Activated CD4-positive, alpha-beta T cell treated with anti-CD3 and anti-CD28 coated beads, Interleukin-2, amount 10 ng/mL, durations not matched to agents 7 days and 5 days (primary cell): ENCODE measurements around the gene PCSK7. TPM values are rescaled to one million over a fixed set of nuclear protein-coding genes. Genes with fewer than 3 reads are reported as not detected.
"Not testable (repeated sequence)": the region's sequence is repeated elsewhere in the genome, so short reads cannot be mapped to it uniquely, and the experiment has no call there.

Source experiments
- CTCF ChIA-PET: fragments of 350-600 bp; sonication (Branson Sonifier 250); formaldehyde crosslinking; loops from one replicate; lab custom pipeline; 2021; ENCODE audit warnings: antibody characterized with exemption; lab: Charles Lee
- POLR2A ChIA-PET: fragments of 350-600 bp; sonication (Branson Sonifier 250); formaldehyde crosslinking; loops from one replicate; lab custom pipeline; 2021; ENCODE audit warnings: antibody characterized with exemption; lab: Charles Lee
- DNase-seq: peaks from one replicate; pipeline ENCODE4 v3.0.0-alpha.2; 2020
- H3K27ac Mint-ChIP-seq: one replicate; pipeline ENCODE4 v1.8.0; 2021; ENCODE audit warnings: mild to moderate bottlenecking, moderate library complexity, mixed read lengths
- H3K27me3 Mint-ChIP-seq: one replicate; pipeline ENCODE4 v1.8.0; 2021; ENCODE audit warnings: mixed read lengths
- H3K36me3 Mint-ChIP-seq: one replicate; pipeline ENCODE4 v1.8.0; 2021; ENCODE audit warnings: low read depth, mixed read lengths
- H3K4me1 Mint-ChIP-seq: one replicate; pipeline ENCODE4 v1.8.0; 2021; ENCODE audit warnings: mixed read lengths
- H3K4me3 Mint-ChIP-seq: one replicate; pipeline ENCODE4 v1.8.0; 2021; ENCODE audit warnings: mild to moderate bottlenecking, moderate library complexity, mixed read lengths
- H3K9me3 Mint-ChIP-seq: one replicate; pipeline ENCODE4 v1.8.0; 2021; ENCODE audit warnings: mixed read lengths
- total RNA-seq, 2 experiments: library from RNA; stranded (reverse); gene quantifications; one replicate each; pipeline ENCODE4 v1.2.3, GENCODE V29; 2021

Gene PCSK7
- total RNA-seq: 100 to 1,000 TPM; 187 to 224 TPM

- H3K4me1 Mint-ChIP-seq: peaks cover 50% of the 10 kb centered on the region
Observed at GRCh38 chr11:117231842-117232091, at the start of gene PCSK7. TSS of gene PCSK7 (minus strand) at chr11:117232073. CDS start at chr11:117229844, 2,229 bp downstream.

GRCh38 chr11:117281159-117281558 lies 49.3 kb upstream of the PCSK7 start:
- no peaks in the 10 kb centered on the region for H3K27me3 Mint-ChIP-seq
- H3K9me3 Mint-ChIP-seq: no peaks in the 10 kb centered on the region
- peaks cover 30% of the 10 kb centered on the region for H3K36me3 Mint-ChIP-seq
- ChIA-PET POLR2A (no interaction called here), CTCF (no interaction called here)
- no peak overlapping the region for H3K27ac Mint-ChIP-seq
- no peak for DNase-seq
- H3K4me1 Mint-ChIP-seq: peaks cover 21% of the 10 kb centered on the region
- H3K4me3 Mint-ChIP-seq: no peak overlapping the region

More at GRCh38 chr11:117231842-117232091, at the start of gene PCSK7:
- CTCF ChIA-PET: interaction anchor here (0.8 to 2.3 kb wide), 13 partner anchors 8 to 489 kb away, joined by 3 to 11 read pairs (median 3); no protein-coding TSS in a partner anchor
- H3K9me3 Mint-ChIP-seq: no peaks in the 10 kb centered on the region
- peak; percentile 66 for DNase-seq
- H3K27ac Mint-ChIP-seq: peak within 1 kb of the TSS; percentile 100
- POLR2A ChIA-PET: interaction anchor here (0.9 kb wide), 1 partner anchor 87 kb away, joined by 5 read pairs; no protein-coding TSS in a partner anchor
- peak within 1 kb of the TSS; percentile 98 for H3K4me3 Mint-ChIP-seq
- peaks cover 45% of the 10 kb centered on the region for H3K36me3 Mint-ChIP-seq
- H3K27me3 Mint-ChIP-seq: no peaks in the 10 kb centered on the region

GRCh38 chr11:117279711-117280376 lies 48.0 kb upstream of the PCSK7 start:
- DNase-seq: no peak
- Mint-ChIP-seq H3K4me1 (peaks cover 32% of the 10 kb centered on the region), H3K4me3 (peak overlapping the region; percentile 50), H3K27ac (peak overlapping the region; percentile 89), H3K36me3 (peaks cover 27% of the 10 kb centered on the region), H3K9me3 (no peaks in the 10 kb centered on the region), H3K27me3 (no peaks in the 10 kb centered on the region)
- ChIA-PET POLR2A (no interaction called here), CTCF (no interaction called here)

GRCh38 chr11:117278347-117278746 lies 46.5 kb upstream of the PCSK7 start:
- ChIA-PET POLR2A (no interaction called here), CTCF (no interaction called here)
- H3K36me3 Mint-ChIP-seq: peaks cover 32% of the 10 kb centered on the region
- H3K4me1 Mint-ChIP-seq: peaks cover 33% of the 10 kb centered on the region
- no peak overlapping the region for H3K4me3 Mint-ChIP-seq
- peaks cover 4% of the 10 kb centered on the region for H3K9me3 Mint-ChIP-seq
- H3K27ac Mint-ChIP-seq: no peak overlapping the region
- DNase-seq: no peak
- H3K27me3 Mint-ChIP-seq: no peaks in the 10 kb centered on the region

- Mint-ChIP-seq H3K27ac (no peak overlapping the region), H3K9me3 (peaks cover 7% of the 10 kb centered on the region), H3K4me1 (peaks cover 14% of the 10 kb centered on the region), H3K36me3 (peaks cover 16% of the 10 kb centered on the region), H3K4me3 (no peak overlapping the region), H3K27me3 (no peaks in the 10 kb centered on the region)
- ChIA-PET CTCF (interaction anchor here (0.6 to 1.3 kb wide), 2 partner anchors 10 to 19 kb away, joined by 3 read pairs; no protein-coding TSS in a partner anchor), POLR2A (no interaction called here)
- DNase-seq: no peak
Observed at GRCh38 chr11:117273550-117274289, 41.8 kb upstream of the PCSK7 start.

- H3K4me3 Mint-ChIP-seq, H3K9me3 Mint-ChIP-seq, H3K27me3 Mint-ChIP-seq, POLR2A ChIA-PET, H3K27ac Mint-ChIP-seq, DNase-seq: not testable (repeated sequence)
- CTCF ChIA-PET: interaction anchor here (0.7 to 1.1 kb wide), 2 partner anchors 14 to 1198 kb away, joined by 5 read pairs; no protein-coding TSS in a partner anchor
- Mint-ChIP-seq H3K36me3 (peaks cover 16% of the 10 kb centered on the region), H3K4me1 (peaks cover 13% of the 10 kb centered on the region)
Observed at GRCh38 chr11:117272175-117272574, 40.3 kb upstream of the PCSK7 start.

GRCh38 chr11:117271208-117271607 lies 39.3 kb upstream of the PCSK7 start:
- ChIA-PET CTCF (no interaction called here), POLR2A (no interaction called here)
- no peaks in the 10 kb centered on the region for H3K27me3 Mint-ChIP-seq
- peaks cover 7% of the 10 kb centered on the region for H3K9me3 Mint-ChIP-seq
- H3K4me3 Mint-ChIP-seq: no peak overlapping the region
- peaks cover 18% of the 10 kb centered on the region for H3K36me3 Mint-ChIP-seq
- DNase-seq: no peak
- H3K27ac Mint-ChIP-seq: no peak overlapping the region
- H3K4me1 Mint-ChIP-seq: peaks cover 13% of the 10 kb centered on the region

GRCh38 chr11:117269856-117270255 lies 38.0 kb upstream of the PCSK7 start:
- no peaks in the 10 kb centered on the region for H3K27me3 Mint-ChIP-seq
- DNase-seq: no peak
- POLR2A ChIA-PET: no interaction called here
- no peak overlapping the region for H3K27ac Mint-ChIP-seq
- peaks cover 7% of the 10 kb centered on the region for H3K9me3 Mint-ChIP-seq
- peaks cover 2% of the 10 kb centered on the region for H3K4me1 Mint-ChIP-seq
- H3K4me3 Mint-ChIP-seq: no peak overlapping the region
- CTCF ChIA-PET: no interaction called here
- peaks cover 13% of the 10 kb centered on the region for H3K36me3 Mint-ChIP-seq

GRCh38 chr11:117265745-117266144 lies 33.9 kb upstream of the PCSK7 start:
- H3K4me1 Mint-ChIP-seq: no peaks in the 10 kb centered on the region
- no peak overlapping the region for H3K27ac Mint-ChIP-seq
- no peaks in the 10 kb centered on the region for H3K9me3 Mint-ChIP-seq
- no peaks in the 10 kb centered on the region for H3K27me3 Mint-ChIP-seq
- no peak overlapping the region for H3K4me3 Mint-ChIP-seq
- ChIA-PET CTCF (no interaction called here), POLR2A (no interaction called here)
- H3K36me3 Mint-ChIP-seq: peaks cover 8% of the 10 kb centered on the region
- no peak for DNase-seq

GRCh38 chr11:117264624-117265323 lies 32.9 kb upstream of the PCSK7 start:
- H3K4me3 Mint-ChIP-seq, DNase-seq, H3K9me3 Mint-ChIP-seq, H3K27me3 Mint-ChIP-seq, H3K27ac Mint-ChIP-seq, H3K36me3 Mint-ChIP-seq, POLR2A ChIA-PET, H3K4me1 Mint-ChIP-seq: not testable (repeated sequence)
- CTCF ChIA-PET: interaction anchor here (0.6 kb wide), 1 partner anchor 502 kb away, joined by 4 read pairs; no protein-coding TSS in a partner anchor

- H3K36me3 Mint-ChIP-seq: peaks cover 8% of the 10 kb centered on the region
- DNase-seq: no peak
- H3K9me3 Mint-ChIP-seq: no peaks in the 10 kb centered on the region
- no peak overlapping the region for H3K27ac Mint-ChIP-seq
- peaks cover 6% of the 10 kb centered on the region for H3K4me1 Mint-ChIP-seq
- CTCF ChIA-PET: interaction anchor here (0.6 to 1.3 kb wide), 2 partner anchors 23 to 1046 kb away, joined by 3 to 4 read pairs; no protein-coding TSS in a partner anchor
- POLR2A ChIA-PET: no interaction called here
- H3K4me3 Mint-ChIP-seq: no peak overlapping the region
- H3K27me3 Mint-ChIP-seq: no peaks in the 10 kb centered on the region
Observed at GRCh38 chr11:117259417-117259816, 27.5 kb upstream of the PCSK7 start.

GRCh38 chr11:117258576-117258975 lies 26.7 kb upstream of the PCSK7 start:
- DNase-seq: no peak
- Mint-ChIP-seq H3K27ac (no peak overlapping the region), H3K36me3 (peaks cover 8% of the 10 kb centered on the region), H3K4me1 (peaks cover 6% of the 10 kb centered on the region), H3K4me3 (no peak overlapping the region), H3K27me3 (no peaks in the 10 kb centered on the region), H3K9me3 (no peaks in the 10 kb centered on the region)
- ChIA-PET POLR2A (no interaction called here), CTCF (no interaction called here)

GRCh38 chr11:117256573-117256972 lies 24.7 kb upstream of the PCSK7 start:
- no peaks in the 10 kb centered on the region for H3K9me3 Mint-ChIP-seq
- ChIA-PET POLR2A (no interaction called here), CTCF (no interaction called here)
- peaks cover 7% of the 10 kb centered on the region for H3K36me3 Mint-ChIP-seq
- peaks cover 8% of the 10 kb centered on the region for H3K4me1 Mint-ChIP-seq
- H3K4me3 Mint-ChIP-seq: no peak overlapping the region
- H3K27me3 Mint-ChIP-seq: no peaks in the 10 kb centered on the region
- DNase-seq: no peak
- H3K27ac Mint-ChIP-seq: no peak overlapping the region
